Omental fat pad (tissue), 4 donors: ENCODE results near the gene LAYN. TPM values are rescaled to one million over a fixed set of nuclear protein-coding genes. Genes with fewer than 3 reads are reported as not detected.
A peak's percentile ranks its signal among the peaks of the same experiment; 100 is the strongest.

ENCODE experiments used
- ATAC-seq: fragments of 150-250 bp; one replicate; pipeline ENCODE4 v1.9.1; 2016; ENCODE audit warnings: mild to moderate bottlenecking, moderate library complexity; ENCODE audit not compliant: low FRiP score
- DNase-seq: peaks from one replicate; pipeline ENCODE4 v3.0.0-alpha.2; 2019; ENCODE audit warnings: low spot score
- CTCF ChIP-seq, 3 donors: fragments of 450-650 bp; IDR thresholded peaks; one replicate each; pipeline ENCODE4 v1.5.1; 2016 to 2017; ENCODE audit warnings: antibody characterized with exemption in 3 of 3, mild to moderate bottlenecking in 3 of 3, moderate library complexity in 2 of 3
- total RNA-seq, 4 donors: library from RNA; depleted of rRNA; stranded (reverse); fragments of >200 nt; gene quantifications; one replicate each; pipeline ENCODE4 v1.1.0, GENCODE V29; 2016

The LAYN gene
- total RNA-seq, 4 donors from 2014 or later, result 10.2 to 23.8 (median 15.4) TPM

GRCh38 chr11:111521135-111521534 lies 19.4 kb upstream of the LAYN start:
- ATAC-seq (peak; percentile 62), DNase-seq (no peak)
- TF ChIP-seq CTCF (IDR thresholded peaks at IDR 0.05), result no peak

- no peak for DNase-seq
Measured at GRCh38 chr11:111522426-111522825, 18.1 kb upstream of the LAYN start.

GRCh38 chr11:111523343-111523742 lies 17.2 kb upstream of the LAYN start:
- no peak for ATAC-seq
- no peak for TF ChIP-seq CTCF (IDR thresholded peaks at IDR 0.05)
- DNase-seq, result no peak

More at GRCh38 chr11:111522426-111522825, 18.1 kb upstream of the LAYN start:
- no peak for ATAC-seq
- no peak for TF ChIP-seq CTCF (IDR thresholded peaks at IDR 0.05)

GRCh38 chr11:111524056-111524455 lies 16.5 kb upstream of the LAYN start:
- TF ChIP-seq CTCF (IDR thresholded peaks at IDR 0.05), result no peak
- no peak for ATAC-seq
- no peak for DNase-seq

GRCh38 chr11:111525456-111525855 lies 15.1 kb upstream of the LAYN start:
- TF ChIP-seq CTCF (IDR thresholded peaks at IDR 0.05), result no peak
- DNase-seq, result no peak
- ATAC-seq, result no peak

- ATAC-seq (no peak), DNase-seq (no peak)
- no peak for TF ChIP-seq CTCF (IDR thresholded peaks at IDR 0.05)
Measured at GRCh38 chr11:111526501-111526900, 14.0 kb upstream of the LAYN start.

- ATAC-seq (no peak), DNase-seq (no peak)
- no peak for TF ChIP-seq CTCF (IDR thresholded peaks at IDR 0.05)
Measured at GRCh38 chr11:111527279-111527678, 13.2 kb upstream of the LAYN start.
